Heart left ventricle (tissue), 16 donors: Measurements from ENCODE around the gene SSU72. TPM values are rescaled to one million over a fixed set of nuclear protein-coding genes. Genes with fewer than 3 reads are reported as not detected.

ENCODE experiments used
- ATAC-seq, 4 donors: fragments of 200-7000 bp; cut with Tn5 transposase; one replicate each; pipeline ENCODE4 v1.9.1; 2020 to 2022; ENCODE audit warnings: moderate library complexity in 4 of 4, mild to moderate bottlenecking in 3 of 4, moderate number of reproducible peaks in 1 of 4
- DNase-seq, 5 donors: peaks; one replicate each; pipeline ENCODE4 v3.0.0-alpha.2; 2020
- H3K27ac ChIP-seq, 12 donors: fragments of 200-600 bp; sonication (generic) in 4 of 12; one replicate each; pipeline versions ENCODE4 v1.5.0 to v1.8.0; 2016 to 2022; ENCODE audit warnings: mild to moderate bottlenecking in 2 of 12
- H3K27me3 ChIP-seq, 9 donors: fragments of 200-600 bp; sonication (generic) in 2 of 9; one replicate each; pipeline versions ENCODE4 v1.5.1 to v1.8.0; 2016 to 2022; ENCODE audit warnings: mild to moderate bottlenecking in 3 of 9
- H3K36me3 ChIP-seq, 9 donors: fragments of 200-600 bp; sonication (generic) in 2 of 9; one replicate each; pipeline versions ENCODE4 v1.5.0 to v1.8.0; 2018 to 2022; ENCODE audit warnings: mild to moderate bottlenecking in 2 of 9
- H3K4me1 ChIP-seq, 12 donors: fragments of 200-600 bp; sonication (generic) in 4 of 12; one replicate each; pipeline versions ENCODE4 v1.5.0 to v1.8.0; 2016 to 2022; ENCODE audit warnings: mild to moderate bottlenecking in 3 of 12
- H3K4me3 ChIP-seq, 12 donors: fragments of 200-600 bp; sonication (generic) in 4 of 12; one replicate each; pipeline versions ENCODE4 v1.5.0 to v1.8.0; 2017 to 2022; ENCODE audit warnings: mild to moderate bottlenecking in 9 of 12, moderate library complexity in 4 of 12
- H3K9me3 ChIP-seq, 12 donors: fragments of 200-600 bp; sonication (generic) in 4 of 12; one replicate each; pipeline versions ENCODE4 v1.5.0 to v1.8.0; 2016 to 2022; ENCODE audit warnings: mild to moderate bottlenecking in 1 of 12
- CTCF ChIP-seq, 12 donors: fragments of 200-600 bp; sonication (generic) in 4 of 12; IDR thresholded peaks; one replicate each; pipeline versions ENCODE4 v1.5.0 to v1.8.0; 2018 to 2022; ENCODE audit warnings: antibody characterized with exemption in 12 of 12, mild to moderate bottlenecking in 5 of 12
- POLR2A ChIP-seq, 2 donors: fragments of 450-650 bp; IDR thresholded peaks; one replicate each; pipeline ENCODE4 v1.6.1; 2017; ENCODE audit warnings: antibody characterized with exemption in 2 of 2, mild to moderate bottlenecking in 2 of 2, moderate library complexity in 2 of 2
- WGBS, 4 donors: extraction: QIAGEN DNeasy Blood & Tissue Kit in 2 of 4; methylation state at CpG; one replicate each; pipeline versions ENCODE4 v1.1.5 to v1.1.7; 2013 to 2018; 5-methylcytosine and 5-hydroxymethylcytosine counted together
- intact Hi-C, 10 donors: fragments of 100-400 bp; cut with DNase I; formaldehyde crosslinking; loops; one replicate each; pipeline versions ENCODE4 v1.11.1 to v1.14.2; 2022
- polyA plus RNA-seq, 2 donors: library from polyadenylated mRNA; stranded (reverse); fragments of 200-250 nt; gene quantifications; one replicate each; pipeline ENCODE4 v1.2.3, GENCODE V29; 2013
- total RNA-seq, 9 donors: library from RNA; depleted of rRNA in 2 of 9; stranded (reverse); fragments of >200 nt in 2 of 9; fragmentation: NEBNext Ultra II Directional in 3 of 9; extraction: Animal tissue kit (Norgen Biotek cat#: 25700) in 3 of 9; gene quantifications; one replicate each; pipeline versions ENCODE4 v1.1.0 to v1.2.4, GENCODE V29; 2016 to 2023
- donor health status: ischemic (EF 13 %, LVEDD 7.1; RV severe dilation, severe dysfunction).
- donor health status: healthy with polysubstance abuse.
- donor health status: DM: no; HTN: yes; CAD: no.
- donor health status: DM: no; HTN: no; CAD: no.
- donor health status: ischemic (EF 25% LVEDD 6.9; RV normal size, moderate dysfunction).
- donor health status: ischemic (EF 25% LVEDD 5.7; RV mildly dilated, moderate dysfunction).
- donor health status: healthy.
- donor health status: DM: yes; HTN: yes; CAD: no.
- donor health status: ischemic (EF 35%, LVEDD 5.7; RV mildly dilated, moderate dysfunction).
- donor health status: nonischemic (EF 11% LVEDD 7.7; RV severe dilation, severe dysfunction).
- donor health status: DM: yes; HTN: yes; CAD: no.
- donor health status: PGD.
- donor health status: ischemic (EF 29% LVEDD 5.4; RV normal size, mild dysfunction).
- donor health status: nonischemic (EF 23%, LVEDD 6.1; RV moderate dilation, normal function).

The SSU72 gene
- total and polyA plus RNA-seq, 11 donors, result 76.3 to 160 (median 111) TPM

- peaks cover 0 to 14% (median 0%) of the 10 kb centered on the region in 9 donors for H3K27me3 ChIP-seq
- no peak for ATAC-seq
- peaks cover 0 to 15% (median 3%) of the 10 kb centered on the region in 12 donors for H3K4me1 ChIP-seq
- H3K9me3 ChIP-seq, result no peaks in the 10 kb centered on the region
- no peak overlapping the region for H3K27ac ChIP-seq
- no peak for DNase-seq
- H3K4me3 ChIP-seq, result no peak overlapping the region
- 86 to 89% (median 86%) methylated on average over 10 to 13 of the region's 13 CpGs for WGBS, 4 donors
- intact Hi-C loops, result loop anchor here in 2 of 10 donors (5.0 to 10.0 kb wide), 2 partner anchors 34 to 76 kb away; partner anchors contain the start of gene CDK11B (in 1 of the 2)
- TF ChIP-seq POLR2A (IDR thresholded peaks at IDR 0.05) (no peak), CTCF (IDR thresholded peaks at IDR 0.05) (no peak)
- no peaks in the 10 kb centered on the region for H3K36me3 ChIP-seq
These were observed 3.8 kb upstream of the SSU72 start for GRCh38 chr1:1578371-1578940.

GRCh38 chr1:1577367-1578011, 2.8 kb upstream of the SSU72 start:
- ATAC-seq (no peak), DNase-seq (no peak)
- H3K27ac ChIP-seq, result no peak overlapping the region
- peaks cover 0 to 14% (median 0%) of the 10 kb centered on the region in 9 donors for H3K27me3 ChIP-seq
- intact Hi-C loops, result loop anchor here in 2 of 10 donors (5.0 to 10.0 kb wide), 2 partner anchors 35 to 77 kb away; partner anchors contain the start of gene CDK11B (in 1 of the 2)
- no peak for TF ChIP-seq CTCF (IDR thresholded peaks at IDR 0.05)
- TF ChIP-seq POLR2A (IDR thresholded peaks at IDR 0.05), result no peak
- H3K4me1 ChIP-seq, result peaks cover 0 to 25% (median 13%) of the 10 kb centered on the region in 12 donors
- peaks cover 0 to 1% (median 0%) of the 10 kb centered on the region in 9 donors for H3K36me3 ChIP-seq
- no peak overlapping the region for H3K4me3 ChIP-seq
- H3K9me3 ChIP-seq, result no peaks in the 10 kb centered on the region
- 60 to 71% (median 65%) methylated on average over 7 to 10 of the region's 10 CpGs for WGBS, 4 donors

GRCh38 chr1:1573843-1574720, 581 bp downstream of the SSU72 start:
- Histone ChIP-seq H3K36me3 (peaks cover 0 to 31% (median 11%) of the 10 kb centered on the region in 9 donors), H3K27me3 (no peaks in the 10 kb centered on the region), H3K9me3 (no peaks in the 10 kb centered on the region), H3K27ac (peak overlapping the region; percentile 90 to 100 (median 98)), H3K4me1 (peaks cover 0 to 50% (median 25%) of the 10 kb centered on the region in 12 donors), H3K4me3 (peak overlapping the region; percentile 73 to 100 (median 99))
- DNase-seq (peak; percentile 57 to 85 (median 71)), ATAC-seq (peak; percentile 47 to 86 (median 78))
- WGBS, 4 donors, result 0% methylated on average over 33 to 96 of the region's 96 CpGs
- intact Hi-C loops, result loop anchor here in 4 of 10 donors (1.0 to 10.0 kb wide), 3 partner anchors 41 to 81 kb away; partner anchors contain the start of genes MIB2 (in 4 of the 4) and CDK11B (in 1 of the 4)
- TF ChIP-seq CTCF (IDR thresholded peaks at IDR 0.05) (peak in 4 of 12 donors; percentile 3 to 24 (median 12)), POLR2A (IDR thresholded peaks at IDR 0.05) (no peak)
